Liver (tissue), 9 donors: Measurements from ENCODE around the gene GPR39. TPM values are rescaled to one million over a fixed set of nuclear protein-coding genes. Genes with fewer than 3 reads are reported as not detected.

Source experiments
- DNase-seq: peaks from one replicate; pipeline ENCODE4 v3.0.0-alpha.2; 2017; ENCODE audit warnings: low spot score
- H3K27ac ChIP-seq, 2 donors: one replicate each; pipeline ENCODE4 v1.7.0; 2013; ENCODE audit warnings: inconsistent platforms in 2 of 2, low read length in 2 of 2, control low read depth in 1 of 2, low read depth in 1 of 2, mild to moderate bottlenecking in 1 of 2
- H3K27me3 ChIP-seq, 4 donors: one replicate each; pipeline versions ENCODE4 v1.6.1 to v1.7.0; 2013; ENCODE audit warnings: low read length in 3 of 4, inconsistent platforms in 1 of 4, mild to moderate bottlenecking in 1 of 4, moderate library complexity in 1 of 4; ENCODE audit not compliant: control insufficient read depth in 4 of 4, insufficient read depth in 4 of 4
- H3K36me3 ChIP-seq, 4 donors: one replicate each; pipeline versions ENCODE4 v1.6.1 to v1.7.0; 2013; ENCODE audit warnings: low read length in 3 of 4, mild to moderate bottlenecking in 3 of 4, low read depth in 1 of 4, moderate library complexity in 1 of 4; ENCODE audit not compliant: control insufficient read depth in 4 of 4, insufficient read depth in 3 of 4
- H3K4me1 ChIP-seq, 4 donors: one replicate each; pipeline versions ENCODE4 v1.6.1 to v1.7.0; 2013; ENCODE audit warnings: low read length in 3 of 4, mild to moderate bottlenecking in 3 of 4, moderate library complexity in 1 of 4; ENCODE audit not compliant: control insufficient read depth in 4 of 4, insufficient read depth in 4 of 4
- H3K4me3 ChIP-seq, 3 donors: one replicate each; pipeline versions ENCODE4 v1.6.1 to v1.7.0; 2013; ENCODE audit warnings: low read length in 3 of 3, control low read depth in 1 of 3, low read depth in 1 of 3, mild to moderate bottlenecking in 1 of 3
- H3K9ac ChIP-seq, 2 donors: one replicate each; pipeline ENCODE4 v1.7.0; 2013; ENCODE audit warnings: low read length in 2 of 2, mild to moderate bottlenecking in 2 of 2, moderate library complexity in 2 of 2, control low read depth in 1 of 2, low read depth in 1 of 2
- H3K9me3 ChIP-seq, 4 donors: one replicate each; pipeline versions ENCODE4 v1.6.1 to v1.7.0; 2013; ENCODE audit warnings: low read length in 3 of 4; ENCODE audit not compliant: control insufficient read depth in 4 of 4
- EGR1 ChIP-seq, 2 donors: IDR thresholded peaks; 2 replicates each; pipeline ENCODE4 v1.6.1; 2016 to 2018; ENCODE audit warnings: antibody characterized with exemption in 2 of 2, low read depth in 2 of 2
- FOXA1 ChIP-seq: IDR thresholded peaks from 2 replicates; pipeline ENCODE4 v1.6.1; 2016; ENCODE audit warnings: antibody characterized with exemption
- GABPA ChIP-seq, 2 donors: IDR thresholded peaks in 1 of 2; conservative IDR thresholded peaks in 1 of 2; 2 replicates each; pipeline ENCODE4 v1.6.1; 2016; ENCODE audit warnings: antibody characterized with exemption in 2 of 2, mild to moderate bottlenecking in 1 of 2, moderate library complexity in 1 of 2
- HNF4A ChIP-seq, 2 donors: conservative IDR thresholded peaks; 2 replicates each; pipeline ENCODE4 v1.6.1; 2016; ENCODE audit warnings: antibody characterized with exemption in 2 of 2, mild to moderate bottlenecking in 2 of 2
- HNF4G ChIP-seq: IDR thresholded peaks from 2 replicates; pipeline ENCODE4 v1.6.1; 2016; ENCODE audit warnings: antibody characterized with exemption
- JUND ChIP-seq, 2 donors: IDR thresholded peaks; 2 replicates each; pipeline ENCODE4 v1.6.1; 2016; ENCODE audit warnings: antibody characterized with exemption in 2 of 2
- NR2F2 ChIP-seq: IDR thresholded peaks from 2 replicates; pipeline ENCODE4 v1.6.1; 2016; ENCODE audit warnings: antibody characterized with exemption
- RAD21 ChIP-seq, 2 donors: IDR thresholded peaks; 2 replicates each; pipeline ENCODE4 v1.6.1; 2016; ENCODE audit warnings: antibody characterized with exemption in 2 of 2, mild to moderate bottlenecking in 2 of 2
- REST ChIP-seq: IDR thresholded peaks from 2 replicates; pipeline ENCODE4 v1.6.1; 2016; ENCODE audit warnings: antibody characterized with exemption, mild to moderate bottlenecking
- RXRA ChIP-seq, 2 donors: IDR thresholded peaks; 2 replicates each; pipeline ENCODE4 v1.6.1; 2017 to 2018; ENCODE audit warnings: antibody characterized with exemption in 2 of 2, mild to moderate bottlenecking in 1 of 2
- SP1 ChIP-seq: IDR thresholded peaks from 2 replicates; pipeline ENCODE4 v1.6.1; 2018; ENCODE audit warnings: antibody characterized with exemption, mild to moderate bottlenecking
- TAF1 ChIP-seq: conservative IDR thresholded peaks from 2 replicates; pipeline ENCODE4 v1.6.1; 2016; ENCODE audit warnings: antibody characterized with exemption, mild to moderate bottlenecking
- YY1 ChIP-seq: IDR thresholded peaks from 2 replicates; pipeline ENCODE4 v1.6.1; 2016; ENCODE audit warnings: antibody characterized with exemption, mild to moderate bottlenecking
- ZBTB33 ChIP-seq: IDR thresholded peaks from 2 replicates; pipeline ENCODE4 v1.6.1; 2016; ENCODE audit warnings: antibody characterized with exemption
- whole genome bisulfite sequencing: extraction: QIAGEN DNeasy Blood & Tissue Kit; methylation state at CpG from one replicate; pipeline ENCODE4 v1.1.7; 2013; 5-methylcytosine and 5-hydroxymethylcytosine counted together
- polyA plus RNA-seq, 2 donors: library from polyadenylated mRNA; stranded (reverse) in 1 of 2; unstranded in 1 of 2; fragments of 200-250 nt in 1 of 2; fragments of >200 nt in 1 of 2; fragmentation: Nextera tagmentation in 1 of 2; extraction: Ambion mirVana in 1 of 2; gene quantifications; one replicate each; pipeline versions ENCODE4 v1.2.1 to v1.2.3, GENCODE V29; 2013 to 2015
- total RNA-seq, 2 donors: library from RNA; depleted of rRNA; stranded (reverse); fragments of >200 nt; gene quantifications; one replicate each; pipeline ENCODE4 v1.2.3, GENCODE V29; 2014
- TF ChIP-seq, protein P1 (sequence below): fragments of 150-350 bp; IDR thresholded peaks from 2 replicates; pipeline ENCODE4 v1.5.1; 2017; ENCODE audit warnings: improper control_type of control experiment, low read depth, low read length; ENCODE audit not compliant: missing input control
- TF ChIP-seq, protein P2 (sequence below): IDR thresholded peaks from 2 replicates; pipeline ENCODE4 v1.6.1; 2016; ENCODE audit warnings: antibody characterized with exemption
- donor health status: healthy.
- donor health status: healthy.
- donor health status: healthy.
- donor health status: healthy.
- donor health status: healthy.

The GPR39 gene
- total and polyA plus RNA-seq, 4 donors: 2.2 to 13.0 (median 2.8) TPM

DNA sequence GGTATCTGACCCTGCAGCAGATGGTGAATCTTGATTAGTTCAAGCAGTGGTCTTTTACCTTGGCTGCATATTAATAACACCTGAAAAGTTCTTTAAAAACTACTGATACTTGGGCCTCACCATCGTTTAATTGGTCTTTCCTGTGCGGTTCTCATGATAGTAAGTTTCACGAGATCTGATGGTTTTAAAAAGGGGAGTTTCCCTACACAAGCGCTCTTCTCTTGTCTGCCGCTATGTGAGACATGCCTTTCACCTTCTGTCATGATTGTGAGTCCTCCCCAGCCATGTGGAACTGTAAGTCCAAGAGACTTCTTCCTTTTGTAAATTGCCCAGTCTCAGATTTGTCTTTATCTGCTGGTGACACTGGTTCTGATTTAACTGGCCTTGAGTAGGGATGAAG is 151.1 kb downstream of the GPR39 start:
- no peak for DNase-seq
- H3K4me3 ChIP-seq: no peak overlapping the region
- H3K36me3 ChIP-seq: no peaks in the 10 kb centered on the region
- H3K4me1 ChIP-seq: no peaks in the 10 kb centered on the region
- WGBS: 94% methylated on average over 5 of the region's 5 CpGs
- no peaks in the 10 kb centered on the region for H3K9me3 ChIP-seq
- H3K27ac ChIP-seq: no peak overlapping the region
- H3K27me3 ChIP-seq: no peaks in the 10 kb centered on the region
- H3K9ac ChIP-seq: no peak overlapping the region
- TF ChIP-seq EGR1 (IDR thresholded peaks at IDR 0.05; ENCODE audit: low read depth in 2 of 2) (no peak), REST (no peak), JUND (IDR thresholded peaks at IDR 0.05) (no peak), ZBTB33 (no peak), TAF1 (no peak)

DNA sequence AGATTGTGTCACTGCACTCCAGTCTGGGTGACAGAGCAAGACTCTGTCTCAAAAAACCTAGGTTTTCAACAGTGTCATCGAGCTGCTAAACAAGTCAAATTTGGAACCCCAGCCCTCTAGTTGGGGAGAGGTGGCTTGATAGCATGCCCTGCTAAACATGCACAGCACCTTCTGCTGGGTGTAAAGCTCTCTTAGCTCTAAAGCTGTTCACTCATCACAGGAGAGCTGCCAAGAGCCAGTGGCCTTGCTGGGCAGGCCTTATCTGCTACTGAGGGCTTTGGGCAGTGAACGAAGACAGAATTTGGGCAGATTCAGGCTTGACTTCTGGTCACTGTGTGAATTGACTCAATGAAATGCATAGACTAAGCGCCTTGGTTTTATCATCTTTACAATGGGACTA is 152.1 kb downstream of the GPR39 start:
- no peak overlapping the region for H3K9ac ChIP-seq
- no peak for DNase-seq
- H3K4me3 ChIP-seq: no peak overlapping the region
- H3K27me3 ChIP-seq: no peaks in the 10 kb centered on the region
- no peak for TF ChIP-seq NR2F2
- no peak for TF ChIP-seq RAD21 (IDR thresholded peaks at IDR 0.05)
- TF ChIP-seq RXRA (IDR thresholded peaks at IDR 0.05): no peak
- no peak for TF ChIP-seq FOXA1
- TF ChIP-seq EGR1 (IDR thresholded peaks at IDR 0.05; ENCODE audit: low read depth in 2 of 2): no peak
- no peak for TF ChIP-seq HNF4G
- TF ChIP-seq, protein P1, sequence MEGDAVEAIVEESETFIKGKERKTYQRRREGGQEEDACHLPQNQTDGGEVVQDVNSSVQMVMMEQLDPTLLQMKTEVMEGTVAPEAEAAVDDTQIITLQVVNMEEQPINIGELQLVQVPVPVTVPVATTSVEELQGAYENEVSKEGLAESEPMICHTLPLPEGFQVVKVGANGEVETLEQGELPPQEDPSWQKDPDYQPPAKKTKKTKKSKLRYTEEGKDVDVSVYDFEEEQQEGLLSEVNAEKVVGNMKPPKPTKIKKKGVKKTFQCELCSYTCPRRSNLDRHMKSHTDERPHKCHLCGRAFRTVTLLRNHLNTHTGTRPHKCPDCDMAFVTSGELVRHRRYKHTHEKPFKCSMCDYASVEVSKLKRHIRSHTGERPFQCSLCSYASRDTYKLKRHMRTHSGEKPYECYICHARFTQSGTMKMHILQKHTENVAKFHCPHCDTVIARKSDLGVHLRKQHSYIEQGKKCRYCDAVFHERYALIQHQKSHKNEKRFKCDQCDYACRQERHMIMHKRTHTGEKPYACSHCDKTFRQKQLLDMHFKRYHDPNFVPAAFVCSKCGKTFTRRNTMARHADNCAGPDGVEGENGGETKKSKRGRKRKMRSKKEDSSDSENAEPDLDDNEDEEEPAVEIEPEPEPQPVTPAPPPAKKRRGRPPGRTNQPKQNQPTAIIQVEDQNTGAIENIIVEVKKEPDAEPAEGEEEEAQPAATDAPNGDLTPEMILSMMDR: no peak
- TF ChIP-seq, protein P2, sequence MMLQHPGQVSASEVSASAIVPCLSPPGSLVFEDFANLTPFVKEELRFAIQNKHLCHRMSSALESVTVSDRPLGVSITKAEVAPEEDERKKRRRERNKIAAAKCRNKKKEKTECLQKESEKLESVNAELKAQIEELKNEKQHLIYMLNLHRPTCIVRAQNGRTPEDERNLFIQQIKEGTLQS: no peak
- no peak for TF ChIP-seq YY1
- TF ChIP-seq GABPA (IDR thresholded peaks at IDR 0.05 in 1 of 2, conservative IDR thresholded peaks at IDR 0.05 in 1 of 2): no peak
- TF ChIP-seq TAF1: no peak
- no peak for TF ChIP-seq ZBTB33
- TF ChIP-seq REST: no peak
- no peak for TF ChIP-seq SP1
- no peak for TF ChIP-seq HNF4A (conservative IDR thresholded peaks at IDR 0.05)
- no peak overlapping the region for H3K27ac ChIP-seq
- H3K4me1 ChIP-seq: no peaks in the 10 kb centered on the region
- no peaks in the 10 kb centered on the region for H3K9me3 ChIP-seq
- WGBS: 93% methylated on average over 3 of the region's 3 CpGs
- H3K36me3 ChIP-seq: no peaks in the 10 kb centered on the region
